Measurements from ENCODE around the gene ZNF200.

DNA sequence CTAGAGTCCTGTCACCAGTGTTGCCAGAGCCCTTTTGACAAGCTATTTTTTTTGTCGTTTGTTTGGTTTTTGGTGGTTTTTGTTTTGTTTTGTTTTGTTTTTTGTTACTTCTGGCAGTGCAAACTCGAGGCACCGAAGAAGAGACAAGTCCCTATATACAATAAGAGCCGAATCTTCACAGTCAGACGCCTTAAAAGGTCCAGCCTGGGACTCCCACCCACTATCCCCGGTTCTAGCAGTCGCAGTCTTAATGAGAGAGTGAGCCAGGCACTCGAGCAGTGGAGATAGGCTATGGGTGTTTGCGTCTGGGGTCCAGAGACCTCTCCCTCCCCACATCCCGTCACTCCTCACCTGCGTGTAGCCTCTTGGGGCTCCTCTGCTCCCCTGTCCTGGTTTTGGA is 45.1 kb downstream of the ZNF200 start:
- TF ChIP-seq, protein P1, sequence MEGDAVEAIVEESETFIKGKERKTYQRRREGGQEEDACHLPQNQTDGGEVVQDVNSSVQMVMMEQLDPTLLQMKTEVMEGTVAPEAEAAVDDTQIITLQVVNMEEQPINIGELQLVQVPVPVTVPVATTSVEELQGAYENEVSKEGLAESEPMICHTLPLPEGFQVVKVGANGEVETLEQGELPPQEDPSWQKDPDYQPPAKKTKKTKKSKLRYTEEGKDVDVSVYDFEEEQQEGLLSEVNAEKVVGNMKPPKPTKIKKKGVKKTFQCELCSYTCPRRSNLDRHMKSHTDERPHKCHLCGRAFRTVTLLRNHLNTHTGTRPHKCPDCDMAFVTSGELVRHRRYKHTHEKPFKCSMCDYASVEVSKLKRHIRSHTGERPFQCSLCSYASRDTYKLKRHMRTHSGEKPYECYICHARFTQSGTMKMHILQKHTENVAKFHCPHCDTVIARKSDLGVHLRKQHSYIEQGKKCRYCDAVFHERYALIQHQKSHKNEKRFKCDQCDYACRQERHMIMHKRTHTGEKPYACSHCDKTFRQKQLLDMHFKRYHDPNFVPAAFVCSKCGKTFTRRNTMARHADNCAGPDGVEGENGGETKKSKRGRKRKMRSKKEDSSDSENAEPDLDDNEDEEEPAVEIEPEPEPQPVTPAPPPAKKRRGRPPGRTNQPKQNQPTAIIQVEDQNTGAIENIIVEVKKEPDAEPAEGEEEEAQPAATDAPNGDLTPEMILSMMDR (optimal IDR thresholded peaks at IDR 0.05 in 1 of 3, IDR thresholded peaks at IDR 0.05 in 1 of 3, conservative IDR thresholded peaks at IDR 0.05 in 1 of 3; ENCODE audit: extremely low read depth in 1 of 3, insufficient read depth in 2 of 3, low read length in 3 of 3): no peak
- no peak for TF ChIP-seq EZH2 (IDR thresholded peaks at IDR 0.05; ENCODE audit: low read length)
